Fibroblast of lung (primary cell): ENCODE data around the gene ZNF319. TPM values are rescaled to one million over a fixed set of nuclear protein-coding genes. Genes with fewer than 3 reads are reported as not detected.

Experiments used
- DNase-seq, 2 donors: peaks; one replicate each; pipeline versions ENCODE4 v3.0.0 to v3.0.0-alpha.2; 2010; ENCODE audit warnings: low read depth in 2 of 2
- H2AFZ ChIP-seq: 2 replicates; pipeline ENCODE4 v1.5.1; 2012; ENCODE audit warnings: low read length, control low read depth, inconsistent platforms
- H3K27ac ChIP-seq: 2 replicates; pipeline ENCODE4 v1.5.1; 2011; ENCODE audit warnings: low read length, control low read depth; ENCODE audit not compliant: insufficient read depth
- H3K27me3 ChIP-seq: 2 replicates; pipeline ENCODE4 v1.5.1; 2011; ENCODE audit warnings: mild to moderate bottlenecking, low read length; ENCODE audit not compliant: control insufficient read depth, insufficient read depth
- H3K36me3 ChIP-seq: 2 replicates; pipeline ENCODE4 v1.5.1; 2011; ENCODE audit warnings: low read length; ENCODE audit not compliant: control insufficient read depth, insufficient read depth
- H3K4me1 ChIP-seq: 2 replicates; pipeline ENCODE4 v1.5.1; 2011; ENCODE audit warnings: low read length; ENCODE audit not compliant: control insufficient read depth, insufficient read depth; ENCODE audit errors: extremely low read depth
- H3K4me2 ChIP-seq: 2 replicates; pipeline ENCODE4 v1.5.1; 2011; ENCODE audit warnings: low read length, control low read depth; ENCODE audit not compliant: insufficient read depth; ENCODE audit errors: extremely low read depth
- H3K4me3 ChIP-seq, 4 experiments: fragments of 200-600 bp in 1 of 4; sonication (generic) in 1 of 4; replicated peaks in 1 of 4; 2 replicates each; pipeline ENCODE4 v1.5.1; 2011 to 2016; ENCODE audit warnings: low read length in 4 of 4, low read depth in 3 of 4, mild to moderate bottlenecking in 3 of 4, control low read depth in 2 of 4, inconsistent platforms in 1 of 4, mixed read lengths in 1 of 4; ENCODE audit not compliant: insufficient read depth in 1 of 4; ENCODE audit errors: control extremely low read depth in 1 of 4
- H3K79me2 ChIP-seq: 2 replicates; pipeline ENCODE4 v1.5.1; 2012; ENCODE audit warnings: mild to moderate bottlenecking, low read length, inconsistent platforms; ENCODE audit not compliant: control insufficient read depth, insufficient read depth
- H3K9ac ChIP-seq: 2 replicates; pipeline ENCODE4 v1.5.1; 2011; ENCODE audit warnings: mild to moderate bottlenecking, low read length, control low read depth; ENCODE audit not compliant: insufficient read depth
- H3K9me3 ChIP-seq: 2 replicates; pipeline ENCODE4 v1.5.1; 2012; ENCODE audit warnings: low read depth, low read length; ENCODE audit not compliant: control insufficient read depth, insufficient read depth
- H4K20me1 ChIP-seq: 2 replicates; pipeline ENCODE4 v1.5.1; 2011; ENCODE audit warnings: low read length; ENCODE audit not compliant: control insufficient read depth, insufficient read depth; ENCODE audit errors: extremely low read depth
- CTCF ChIP-seq, 2 donors: IDR thresholded peaks in 1 of 2; conservative IDR thresholded peaks in 1 of 2; 1 replicate in 1 of 2; 2 replicates in 1 of 2; pipeline ENCODE4 v1.5.1; 2011 to 2012; ENCODE audit warnings: low read length in 2 of 2, control low read depth in 1 of 2, inconsistent platforms in 1 of 2, low read depth in 1 of 2, mild to moderate bottlenecking in 1 of 2
- EZH2 ChIP-seq: IDR thresholded peaks from 2 replicates; pipeline ENCODE4 v1.5.1; 2012; ENCODE audit warnings: low read length, control low read depth, mild to moderate bottlenecking; ENCODE audit errors: missing control alignments
- polyA plus RNA-seq, 2 donors: library from polyadenylated mRNA; depleted of rRNA in 1 of 2; stranded (reverse) in 1 of 2; unstranded in 1 of 2; fragments of >200 nt; gene quantifications; 2 replicates each; pipeline ENCODE4 v1.2.1, GENCODE V29; 2011 to 2012; ENCODE audit warnings: missing spikeins in 1 of 2
- total RNA-seq: library from RNA; depleted of rRNA; stranded (reverse); fragments of >200 nt; gene quantifications from 2 replicates; pipeline ENCODE4 v1.2.1, GENCODE V29; 2014

Gene ZNF319
- total and polyA plus RNA-seq, 2 donors (not counting 1 experiment from before 2014, with no cell fraction given) = 2.6 to 4.1 TPM

GRCh38 chr16:57971848-57972247 lies 28.6 kb downstream of the ZNF319 start:
- Histone ChIP-seq H2AFZ (no peak overlapping the region), H3K27ac (no peak overlapping the region), H3K79me2 (no peaks in the 10 kb centered on the region), H3K4me2 (no peak overlapping the region), H3K27me3 (no peaks in the 10 kb centered on the region), H3K4me1 (no peaks in the 10 kb centered on the region), H3K4me3 (no peak overlapping the region), H3K9ac (no peak overlapping the region), H3K36me3 (no peaks in the 10 kb centered on the region), H4K20me1 (no peaks in the 10 kb centered on the region), H3K9me3 (no peaks in the 10 kb centered on the region)
- no peak for TF ChIP-seq EZH2
- TF ChIP-seq CTCF (conservative IDR thresholded peaks at IDR 0.05 in 1 of 2, IDR thresholded peaks at IDR 0.05 in 1 of 2; ENCODE audit: low read depth in 1 of 2, low read length in 2 of 2) = no peak
- no peak for DNase-seq

- H3K4me1 ChIP-seq = no peaks in the 10 kb centered on the region
- DNase-seq = no peak
- no peaks in the 10 kb centered on the region for H3K27me3 ChIP-seq
These were observed 29.5 kb downstream of the ZNF319 start, which contains the start of gene CNGB1 for GRCh38 chr16:57970970-57971369. Gene CNGB1 (minus strand): TSS chr16:57971128. CDS start chr16:57967286, 3,842 bp downstream.

DNA sequence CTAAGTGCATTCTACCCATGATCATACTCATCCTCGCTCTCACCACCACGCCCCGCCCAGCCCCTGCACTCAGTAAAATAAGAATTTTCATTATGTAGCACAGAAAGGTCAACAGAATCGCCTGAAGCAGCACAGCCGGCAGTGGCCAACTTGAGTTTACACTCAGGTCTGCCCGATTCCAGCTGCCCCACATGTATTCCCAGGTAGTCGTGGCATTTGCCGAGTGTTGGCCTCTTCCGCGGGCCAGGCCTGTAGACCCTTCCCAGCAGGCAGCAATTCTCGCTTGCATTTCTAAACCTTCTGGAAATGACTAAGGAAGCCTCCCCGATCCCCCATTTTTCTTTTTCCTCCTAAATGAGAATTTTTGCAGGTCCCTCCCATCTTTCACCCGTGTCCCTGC lies 30.2 kb downstream of the ZNF319 start:
- no peak overlapping the region for H2AFZ ChIP-seq
- H4K20me1 ChIP-seq = no peaks in the 10 kb centered on the region
- H3K79me2 ChIP-seq = no peaks in the 10 kb centered on the region
- no peaks in the 10 kb centered on the region for H3K9me3 ChIP-seq
- H3K36me3 ChIP-seq = no peaks in the 10 kb centered on the region
- no peak overlapping the region for H3K4me3 ChIP-seq
- no peak overlapping the region for H3K4me2 ChIP-seq
- TF ChIP-seq EZH2 (no peak), CTCF (conservative IDR thresholded peaks at IDR 0.05 in 1 of 2, IDR thresholded peaks at IDR 0.05 in 1 of 2; ENCODE audit: low read depth in 1 of 2, low read length in 2 of 2) (no peak)
- no peak overlapping the region for H3K9ac ChIP-seq
- no peaks in the 10 kb centered on the region for H3K4me1 ChIP-seq
- no peak overlapping the region for H3K27ac ChIP-seq
- no peaks in the 10 kb centered on the region for H3K27me3 ChIP-seq
- DNase-seq = no peak

More at GRCh38 chr16:57970970-57971369, 29.5 kb downstream of the ZNF319 start, which contains the start of gene CNGB1:
- H3K4me3 ChIP-seq = no peak within 1 kb of the TSS
- H4K20me1 ChIP-seq = no peaks in the 10 kb centered on the region
- H3K9me3 ChIP-seq = no peaks in the 10 kb centered on the region
- no peak within 1 kb of the TSS for H3K4me2 ChIP-seq
- H3K9ac ChIP-seq = no peak within 1 kb of the TSS
- H3K27ac ChIP-seq = no peak within 1 kb of the TSS
- no peaks in the 10 kb centered on the region for H3K36me3 ChIP-seq
- no peaks in the 10 kb centered on the region for H3K79me2 ChIP-seq
- TF ChIP-seq CTCF (conservative IDR thresholded peaks at IDR 0.05 in 1 of 2, IDR thresholded peaks at IDR 0.05 in 1 of 2; ENCODE audit: low read depth in 1 of 2, low read length in 2 of 2) = no peak
- TF ChIP-seq EZH2 = no peak
- no peak within 1 kb of the TSS for H2AFZ ChIP-seq
